ENCODE measurements around the gene ARHGDIG.

GRCh38 chr16:270381-271255, 9.8 kb upstream of the ARHGDIG start:
- TF ChIP-seq TAF1 (IDR thresholded peaks at IDR 0.05; ENCODE audit: borderline replicate concordance, insufficient read depth, low read length) (no peak), POLR2AphosphoS5 (IDR thresholded peaks at IDR 0.05; ENCODE audit: low read depth, low read length) (no peak), SIN3A (IDR thresholded peaks at IDR 0.05; ENCODE audit: borderline replicate concordance, insufficient read depth, low read length) (no peak), FOXP2 (optimal IDR thresholded peaks at IDR 0.05; ENCODE audit: borderline replicate concordance, extremely low read depth, extremely low read length, insufficient read depth) (no peak)
- TF ChIP-seq, protein P1, sequence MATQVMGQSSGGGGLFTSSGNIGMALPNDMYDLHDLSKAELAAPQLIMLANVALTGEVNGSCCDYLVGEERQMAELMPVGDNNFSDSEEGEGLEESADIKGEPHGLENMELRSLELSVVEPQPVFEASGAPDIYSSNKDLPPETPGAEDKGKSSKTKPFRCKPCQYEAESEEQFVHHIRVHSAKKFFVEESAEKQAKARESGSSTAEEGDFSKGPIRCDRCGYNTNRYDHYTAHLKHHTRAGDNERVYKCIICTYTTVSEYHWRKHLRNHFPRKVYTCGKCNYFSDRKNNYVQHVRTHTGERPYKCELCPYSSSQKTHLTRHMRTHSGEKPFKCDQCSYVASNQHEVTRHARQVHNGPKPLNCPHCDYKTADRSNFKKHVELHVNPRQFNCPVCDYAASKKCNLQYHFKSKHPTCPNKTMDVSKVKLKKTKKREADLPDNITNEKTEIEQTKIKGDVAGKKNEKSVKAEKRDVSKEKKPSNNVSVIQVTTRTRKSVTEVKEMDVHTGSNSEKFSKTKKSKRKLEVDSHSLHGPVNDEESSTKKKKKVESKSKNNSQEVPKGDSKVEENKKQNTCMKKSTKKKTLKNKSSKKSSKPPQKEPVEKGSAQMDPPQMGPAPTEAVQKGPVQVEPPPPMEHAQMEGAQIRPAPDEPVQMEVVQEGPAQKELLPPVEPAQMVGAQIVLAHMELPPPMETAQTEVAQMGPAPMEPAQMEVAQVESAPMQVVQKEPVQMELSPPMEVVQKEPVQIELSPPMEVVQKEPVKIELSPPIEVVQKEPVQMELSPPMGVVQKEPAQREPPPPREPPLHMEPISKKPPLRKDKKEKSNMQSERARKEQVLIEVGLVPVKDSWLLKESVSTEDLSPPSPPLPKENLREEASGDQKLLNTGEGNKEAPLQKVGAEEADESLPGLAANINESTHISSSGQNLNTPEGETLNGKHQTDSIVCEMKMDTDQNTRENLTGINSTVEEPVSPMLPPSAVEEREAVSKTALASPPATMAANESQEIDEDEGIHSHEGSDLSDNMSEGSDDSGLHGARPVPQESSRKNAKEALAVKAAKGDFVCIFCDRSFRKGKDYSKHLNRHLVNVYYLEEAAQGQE (IDR thresholded peaks at IDR 0.05; ENCODE audit: insufficient read depth in 1 of 2, low read depth in 2 of 2, low read length in 2 of 2), result no peak
